Lower leg skin (tissue), 3 donors: ENCODE results near the gene ERF.

Source experiments
- CTCF ChIP-seq, 3 donors: fragments of 450-650 bp; IDR thresholded peaks; one replicate each; pipeline ENCODE4 v1.5.1; 2016; ENCODE audit warnings: antibody characterized with exemption in 3 of 3, mild to moderate bottlenecking in 3 of 3, moderate library complexity in 2 of 3
- POLR2A ChIP-seq, 2 donors: fragments of 450-650 bp; IDR thresholded peaks; one replicate each; pipeline ENCODE4 v1.6.1; 2016 to 2017; ENCODE audit warnings: antibody characterized with exemption in 2 of 2, mild to moderate bottlenecking in 1 of 2, moderate library complexity in 1 of 2

GRCh38 chr19:42246922-42247639 lies 7.8 kb downstream of the ERF start:
- TF ChIP-seq CTCF (IDR thresholded peaks at IDR 0.05) (no peak), POLR2A (IDR thresholded peaks at IDR 0.05) (no peak)
